ENCODE data around the gene SP140L. TPM values are rescaled to one million over a fixed set of nuclear protein-coding genes. Genes with fewer than 3 reads are reported as not detected.

Gene SP140L
- polyA plus RNA-seq, 1 of the 3 experiments (the other 2 are of a cell fraction), result 13.5 TPM

Other genes with a start within 250 kb of the SP140L start
- gene SP110, start 107.2 kb upstream of the SP140L start, polyA plus RNA-seq (2012; rRNA removed), result 7.0 and 10.4 TPM in 2 replicates
- 0.71 and 0.75 TPM in 2 replicates for gene SP140, start 101.5 kb upstream of the SP140L start, polyA plus RNA-seq (2012; rRNA removed)
- gene SP100, start 89.0 kb downstream of the SP140L start, polyA plus RNA-seq (2012; rRNA removed), result 38.1 and 50.6 TPM in 2 replicates

Measured in SK-N-SH (cell line).